ENCODE results near the gene MACROD2.

DNA sequence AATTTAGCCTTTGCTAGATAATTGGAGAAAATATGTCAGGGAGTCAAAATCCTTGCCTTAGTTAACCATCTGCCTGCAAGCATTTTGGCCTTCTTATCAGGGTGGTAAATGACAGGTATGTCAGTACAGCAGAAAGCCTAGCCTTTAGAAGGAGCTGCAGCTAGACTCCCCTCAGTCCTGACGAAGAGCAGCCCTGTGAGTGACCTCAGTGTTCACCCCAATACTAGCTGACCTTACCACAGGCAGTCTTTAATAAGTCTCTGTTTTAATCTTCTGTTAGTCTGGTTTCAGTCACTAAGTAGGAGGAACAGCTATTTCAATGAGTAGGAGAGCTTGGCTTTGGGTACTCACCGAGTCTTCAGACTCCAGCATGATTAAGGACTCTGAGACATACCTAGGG, 682.1 kb downstream of the MACROD2 start:
- TF ChIP-seq, protein P1, sequence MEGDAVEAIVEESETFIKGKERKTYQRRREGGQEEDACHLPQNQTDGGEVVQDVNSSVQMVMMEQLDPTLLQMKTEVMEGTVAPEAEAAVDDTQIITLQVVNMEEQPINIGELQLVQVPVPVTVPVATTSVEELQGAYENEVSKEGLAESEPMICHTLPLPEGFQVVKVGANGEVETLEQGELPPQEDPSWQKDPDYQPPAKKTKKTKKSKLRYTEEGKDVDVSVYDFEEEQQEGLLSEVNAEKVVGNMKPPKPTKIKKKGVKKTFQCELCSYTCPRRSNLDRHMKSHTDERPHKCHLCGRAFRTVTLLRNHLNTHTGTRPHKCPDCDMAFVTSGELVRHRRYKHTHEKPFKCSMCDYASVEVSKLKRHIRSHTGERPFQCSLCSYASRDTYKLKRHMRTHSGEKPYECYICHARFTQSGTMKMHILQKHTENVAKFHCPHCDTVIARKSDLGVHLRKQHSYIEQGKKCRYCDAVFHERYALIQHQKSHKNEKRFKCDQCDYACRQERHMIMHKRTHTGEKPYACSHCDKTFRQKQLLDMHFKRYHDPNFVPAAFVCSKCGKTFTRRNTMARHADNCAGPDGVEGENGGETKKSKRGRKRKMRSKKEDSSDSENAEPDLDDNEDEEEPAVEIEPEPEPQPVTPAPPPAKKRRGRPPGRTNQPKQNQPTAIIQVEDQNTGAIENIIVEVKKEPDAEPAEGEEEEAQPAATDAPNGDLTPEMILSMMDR (IDR thresholded peaks at IDR 0.05; ENCODE audit: poor library complexity, severe bottlenecking): no peak
- TF ChIP-seq MXI1 (conservative IDR thresholded peaks at IDR 0.05; ENCODE audit: poor library complexity, severe bottlenecking): no peak
- no peak for TF ChIP-seq EZH2 (IDR thresholded peaks at IDR 0.05; ENCODE audit: borderline replicate concordance, insufficient read depth, low read length, poor library complexity, severe bottlenecking)
- no peak for TF ChIP-seq POLR2AphosphoS5 (IDR thresholded peaks at IDR 0.05)
